Stomach (tissue), 4 donors: Measurements from ENCODE around the gene MTF1.

ENCODE experiments used
- CTCF ChIP-seq, 7 experiments: fragments of 450-650 bp in 4 of 7; fragments of 200-600 bp in 3 of 7; sonication (generic) in 3 of 7; IDR thresholded peaks; one replicate each; pipeline ENCODE4 v1.5.1; 2016 to 2019; ENCODE audit warnings: antibody characterized with exemption in 7 of 7, control low read depth in 2 of 7, mild to moderate bottlenecking in 1 of 7
- POLR2A ChIP-seq, 4 donors: fragments of 450-650 bp; IDR thresholded peaks; one replicate each; pipeline ENCODE4 v1.6.1; 2016; ENCODE audit warnings: antibody characterized with exemption in 4 of 4, control low read depth in 2 of 4, mild to moderate bottlenecking in 1 of 4, moderate library complexity in 1 of 4
- POLR2AphosphoS5 ChIP-seq, 3 donors: sonication (generic); formaldehyde crosslinking; IDR thresholded peaks; one replicate each; pipeline ENCODE4 v1.6.1; 2016; ENCODE audit warnings: antibody characterized with exemption in 3 of 3

GRCh38 chr1:37761416-37762095, 97.8 kb downstream of the MTF1 start:
- TF ChIP-seq POLR2A (IDR thresholded peaks at IDR 0.05) (no peak), CTCF (IDR thresholded peaks at IDR 0.05) (no peak), POLR2AphosphoS5 (IDR thresholded peaks at IDR 0.05) (no peak)
